Activated T-helper 1 cell treated with anti-CD3 and anti-CD28 coated beads, Interleukin-12 subunit alpha, Interleukin-12 subunit beta, Interleukin-2, Interleukin-4 antibody, amounts not matched to agents 30 ng/mL and 10 ng/mL and 1 ng/mL, durations not matched to agents 14 hours and 24 hours and 36 hours (primary cell): ENCODE measurements around the gene SLC25A51. TPM values are rescaled to one million over a fixed set of nuclear protein-coding genes. Genes with fewer than 3 reads are reported as not detected.

ENCODE experiments used
- DNase-seq: peaks from one replicate; pipeline ENCODE4 v3.0.0; 2021; ENCODE audit warnings: low spot score
- H3K27ac Mint-ChIP-seq: one replicate; pipeline ENCODE4 v1.8.0; 2021; ENCODE audit warnings: mild to moderate bottlenecking, mixed read lengths
- H3K27me3 Mint-ChIP-seq: one replicate; pipeline ENCODE4 v1.8.0; 2022; ENCODE audit warnings: mild to moderate bottlenecking, moderate library complexity, mixed read lengths; ENCODE audit not compliant: insufficient read depth
- H3K36me3 Mint-ChIP-seq: one replicate; pipeline ENCODE4 v1.8.0; 2021; ENCODE audit warnings: low read depth, mixed read lengths
- H3K4me1 Mint-ChIP-seq: one replicate; pipeline ENCODE4 v1.8.0; 2021; ENCODE audit warnings: low read depth, mixed read lengths
- H3K4me3 Mint-ChIP-seq: one replicate; pipeline ENCODE4 v1.8.0; 2021; ENCODE audit warnings: mild to moderate bottlenecking, moderate library complexity, mixed read lengths
- H3K9me3 Mint-ChIP-seq: one replicate; pipeline ENCODE4 v1.8.0; 2021; ENCODE audit warnings: mixed read lengths
- intact Hi-C: fragments of 100-400 bp; cut with micrococcal nuclease; formaldehyde crosslinking; loops from one replicate; pipeline ENCODE4 v1.15.1; 2024
- total RNA-seq: library from RNA; stranded (reverse); gene quantifications from 2 replicates; pipeline ENCODE4 v1.2.3, GENCODE V29; 2022

Gene SLC25A51
- total RNA-seq, 1 donor from 2014 or later, result 30.0 TPM

DNA sequence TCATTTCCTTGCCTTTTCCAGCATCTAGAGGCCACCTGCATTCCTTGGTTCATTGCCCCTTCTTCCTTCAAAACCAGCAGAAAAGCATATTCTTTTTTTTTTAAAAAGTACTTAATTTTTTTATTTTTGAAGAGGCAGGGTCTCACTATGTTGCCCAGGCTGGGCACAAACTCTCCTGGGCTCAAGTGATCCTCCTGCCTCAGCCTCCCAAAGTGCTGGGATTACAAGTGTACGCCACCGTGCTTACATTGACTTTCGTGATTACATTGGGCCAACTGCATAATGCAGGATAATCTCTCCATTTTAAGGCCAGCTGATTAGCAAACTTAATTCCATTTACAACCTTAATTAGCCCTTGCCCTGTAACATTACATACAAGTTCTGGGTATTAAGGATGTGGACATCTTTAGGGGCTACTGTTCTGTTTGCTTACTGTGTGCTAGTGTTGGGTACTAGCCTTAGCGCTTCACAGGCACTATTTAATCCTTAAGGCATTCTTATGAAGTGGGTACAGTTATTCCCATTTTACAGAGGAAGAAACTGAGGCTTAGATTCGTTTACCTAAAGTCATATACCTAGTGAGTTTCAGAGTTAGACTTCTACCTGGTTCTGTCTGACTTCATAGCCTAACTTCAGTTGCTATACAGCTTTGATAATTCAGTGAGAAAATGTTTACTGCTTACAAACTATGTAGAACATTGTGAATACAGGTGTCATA is 33.7 kb downstream of the SLC25A51 start:
- Mint-ChIP-seq H3K27ac (no peak overlapping the region), H3K36me3 (peaks cover 5% of the 10 kb centered on the region), H3K4me1 (no peaks in the 10 kb centered on the region), H3K9me3 (no peaks in the 10 kb centered on the region), H3K4me3 (no peak overlapping the region), H3K27me3 (no peaks in the 10 kb centered on the region)
- DNase-seq, result no peak
- intact Hi-C loops, result no loop called here

- Mint-ChIP-seq H3K9me3 (no peaks in the 10 kb centered on the region), H3K4me1 (no peaks in the 10 kb centered on the region), H3K27me3 (no peaks in the 10 kb centered on the region), H3K4me3 (no peak overlapping the region), H3K36me3 (peaks cover 24% of the 10 kb centered on the region), H3K27ac (no peak overlapping the region)
- intact Hi-C loops, result no loop called here
- no peak for DNase-seq
These were observed 41.4 kb downstream of the SLC25A51 start for GRCh38 chr9:37862530-37862929.

DNA sequence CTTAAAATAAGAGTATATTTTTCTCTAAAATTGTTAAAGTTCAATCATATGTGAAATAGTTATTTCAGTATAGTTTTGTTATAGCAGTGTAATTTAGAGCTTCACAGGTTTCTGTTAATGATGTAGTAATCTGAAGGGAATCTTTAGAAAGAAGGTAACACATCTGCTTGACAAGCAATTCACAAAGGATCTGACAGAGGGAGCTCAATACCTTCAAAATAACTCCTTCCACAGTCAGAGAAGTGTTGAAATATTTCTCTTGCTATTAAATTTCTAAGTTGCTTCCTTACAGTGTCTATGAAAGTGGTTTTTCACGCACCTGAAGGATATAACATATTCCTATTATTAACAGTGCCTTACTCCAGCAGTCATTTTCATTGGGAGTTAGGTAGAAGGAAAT is 44.9 kb downstream of the SLC25A51 start:
- H3K4me3 Mint-ChIP-seq, result no peak overlapping the region
- intact Hi-C loops, result no loop called here

GRCh38 chr9:37856551-37856950 is 47.4 kb downstream of the SLC25A51 start:
- DNase-seq, result no peak
- intact Hi-C loops, result no loop called here

More for the DNA sequence above, 44.9 kb downstream of the SLC25A51 start:
- no peaks in the 10 kb centered on the region for H3K27me3 Mint-ChIP-seq
- no peak for DNase-seq
- H3K9me3 Mint-ChIP-seq, result no peaks in the 10 kb centered on the region
- H3K27ac Mint-ChIP-seq, result no peak overlapping the region
- H3K4me1 Mint-ChIP-seq, result no peaks in the 10 kb centered on the region
- H3K36me3 Mint-ChIP-seq, result peaks cover 29% of the 10 kb centered on the region

DNA sequence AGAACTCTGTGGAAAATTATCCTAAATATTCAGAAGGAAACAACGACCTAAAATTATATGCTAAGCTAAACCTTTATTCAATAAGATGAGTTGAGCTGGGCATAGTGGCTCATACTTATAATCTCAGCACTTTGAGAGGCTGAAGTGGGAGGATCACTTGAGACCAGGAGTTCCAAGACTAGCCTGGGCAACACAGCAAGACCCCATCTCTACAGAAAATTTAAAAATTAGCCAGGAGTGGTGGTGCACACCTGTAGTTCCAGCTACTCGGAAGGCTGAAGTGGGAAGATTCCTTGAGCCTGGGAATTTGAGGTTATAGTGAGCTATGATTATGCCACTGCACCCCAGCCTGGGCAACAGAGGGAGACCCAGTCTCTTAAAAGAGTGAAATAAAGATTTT is 51.7 kb downstream of the SLC25A51 start:
- intact Hi-C loops, result no loop called here

More at GRCh38 chr9:37856551-37856950, 47.4 kb downstream of the SLC25A51 start:
- H3K36me3 Mint-ChIP-seq, result peaks cover 26% of the 10 kb centered on the region
- no peaks in the 10 kb centered on the region for H3K4me1 Mint-ChIP-seq
- H3K27ac Mint-ChIP-seq, result no peak overlapping the region
- no peaks in the 10 kb centered on the region for H3K27me3 Mint-ChIP-seq
- H3K9me3 Mint-ChIP-seq, result no peaks in the 10 kb centered on the region
- H3K4me3 Mint-ChIP-seq, result no peak overlapping the region

GRCh38 chr9:37840560-37841194 is 63.2 kb downstream of the SLC25A51 start:
- Mint-ChIP-seq H3K36me3 (peaks cover 11% of the 10 kb centered on the region), H3K4me3 (no peak overlapping the region), H3K27ac (no peak overlapping the region), H3K4me1 (peaks cover 11% of the 10 kb centered on the region), H3K27me3 (no peaks in the 10 kb centered on the region), H3K9me3 (no peaks in the 10 kb centered on the region)
- DNase-seq, result no peak
- intact Hi-C loops, result loop anchor here (5.0 kb wide), 1 partner anchor 93 kb away; no protein-coding TSS in a partner anchor

More for the DNA sequence above, 51.7 kb downstream of the SLC25A51 start:
- Mint-ChIP-seq H3K9me3 (no peaks in the 10 kb centered on the region), H3K27me3 (no peaks in the 10 kb centered on the region), H3K4me1 (no peaks in the 10 kb centered on the region), H3K4me3 (no peak overlapping the region), H3K36me3 (peaks cover 9% of the 10 kb centered on the region), H3K27ac (no peak overlapping the region)
- DNase-seq, result no peak

- Mint-ChIP-seq H3K4me1 (peaks cover 11% of the 10 kb centered on the region), H3K27ac (no peak overlapping the region), H3K36me3 (peaks cover 11% of the 10 kb centered on the region), H3K4me3 (no peak overlapping the region), H3K9me3 (no peaks in the 10 kb centered on the region), H3K27me3 (no peaks in the 10 kb centered on the region)
- intact Hi-C loops, result loop anchor here (5.0 kb wide), 2 partner anchors 63 to 92 kb away; partner anchors contain the start of gene SLC25A51
- DNase-seq, result no peak
These were observed 64.1 kb downstream of the SLC25A51 start for GRCh38 chr9:37839496-37840461.

Other genes starting within 250 kb of the SLC25A51 start
- 10.0 and 11.8 TPM in 2 replicates for gene TRMT10B, start 150.3 kb downstream of the SLC25A51 start, total RNA-seq
- gene EXOSC3, start 119.1 kb downstream of the SLC25A51 start, total RNA-seq, result 94.8 and 116 TPM in 2 replicates
- 18.5 and 19.4 TPM in 2 replicates for gene DCAF10, start 103.3 kb downstream of the SLC25A51 start, total RNA-seq
- gene SHB, start 165.1 kb upstream of the SLC25A51 start, total RNA-seq, result 1.2 and 1.7 TPM in 2 replicates